Activated CD4-positive, CD25-positive, alpha-beta regulatory T cell (primary cell): Measurements from ENCODE around the gene KIF15.

ENCODE experiments used
- DNase-seq, 4 experiments: peaks; one replicate each; lab custom pipeline; 2025; lab: John Stamatoyannopoulos, UW

Gene KIF15

DNA sequence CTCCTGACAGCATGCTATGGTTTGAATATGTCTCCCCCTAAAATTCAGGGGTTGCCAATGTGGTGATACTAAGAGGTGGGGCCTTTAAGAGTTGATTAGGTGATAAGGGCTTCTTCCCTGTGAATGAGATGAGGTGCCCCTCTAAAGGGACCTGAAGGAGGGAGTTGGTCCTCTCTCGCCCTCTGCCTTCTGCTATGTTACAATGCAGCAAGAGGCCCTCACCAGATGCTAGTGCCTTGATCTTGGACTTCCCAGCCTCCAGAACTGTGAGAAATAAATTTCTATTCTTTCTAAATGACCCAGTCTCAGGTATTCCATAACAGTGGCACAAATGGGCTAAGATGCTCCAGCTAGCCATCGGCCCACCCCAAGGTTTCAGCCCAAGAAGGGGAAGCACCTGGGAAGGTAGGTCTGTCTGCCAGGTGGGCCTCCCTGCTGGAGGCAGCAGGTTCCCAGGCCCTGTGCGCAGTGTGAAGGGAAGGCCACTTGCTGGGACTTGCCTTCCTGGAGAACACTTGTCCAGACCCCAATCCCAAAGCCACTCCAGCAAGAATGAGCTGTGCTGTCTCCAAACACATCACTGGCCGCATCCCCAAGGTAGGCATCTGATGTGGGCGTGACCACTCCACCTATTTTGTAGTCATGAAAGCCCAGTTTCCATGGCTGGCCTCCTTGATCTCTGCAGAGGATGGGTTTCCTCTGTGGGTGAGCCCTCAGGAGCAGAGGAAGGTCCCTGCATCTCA, 121.8 kb downstream of the KIF15 start:
- no peak for DNase-seq

DNA sequence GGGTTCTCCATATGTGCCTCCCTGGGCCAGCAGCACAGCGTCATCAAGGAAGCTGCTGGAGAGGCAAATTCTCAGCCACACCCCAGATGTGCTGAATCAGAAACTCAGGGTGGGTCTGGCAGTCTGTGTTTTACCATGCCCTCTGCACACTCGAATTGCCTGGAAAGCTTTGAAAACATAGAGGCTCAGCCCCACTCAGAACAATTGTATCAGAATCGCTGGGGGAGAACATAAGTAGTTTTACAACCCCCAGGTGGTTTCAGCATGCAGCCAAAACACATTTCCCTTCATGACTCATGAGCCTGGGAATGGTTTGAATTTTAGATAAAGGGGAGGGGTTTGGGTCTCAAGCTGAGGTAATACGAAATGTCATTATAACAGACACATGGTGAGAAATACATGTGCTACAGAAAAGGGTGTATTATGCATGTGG, 122.4 kb downstream of the KIF15 start:
- DNase-seq = no peak

DNA sequence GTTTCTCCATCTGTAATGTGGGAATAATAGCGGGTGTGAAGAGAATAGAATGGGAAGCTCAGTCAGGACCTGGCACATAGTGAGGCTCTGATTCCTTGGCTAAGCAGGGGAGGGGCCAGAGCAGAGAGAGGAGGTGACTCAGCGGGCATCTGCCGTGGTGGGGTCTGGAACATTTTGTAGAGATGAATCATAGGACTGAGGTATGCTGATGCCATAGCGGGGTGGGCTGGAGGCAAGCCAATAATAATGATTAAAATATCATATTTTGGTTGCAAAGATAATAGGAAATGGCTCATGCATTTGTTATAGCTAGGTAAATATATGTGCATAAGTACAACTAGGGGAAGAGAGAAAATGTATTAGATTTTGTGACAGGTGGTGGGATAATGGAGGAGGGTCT, 124.0 kb downstream of the KIF15 start:
- no peak for DNase-seq

DNA sequence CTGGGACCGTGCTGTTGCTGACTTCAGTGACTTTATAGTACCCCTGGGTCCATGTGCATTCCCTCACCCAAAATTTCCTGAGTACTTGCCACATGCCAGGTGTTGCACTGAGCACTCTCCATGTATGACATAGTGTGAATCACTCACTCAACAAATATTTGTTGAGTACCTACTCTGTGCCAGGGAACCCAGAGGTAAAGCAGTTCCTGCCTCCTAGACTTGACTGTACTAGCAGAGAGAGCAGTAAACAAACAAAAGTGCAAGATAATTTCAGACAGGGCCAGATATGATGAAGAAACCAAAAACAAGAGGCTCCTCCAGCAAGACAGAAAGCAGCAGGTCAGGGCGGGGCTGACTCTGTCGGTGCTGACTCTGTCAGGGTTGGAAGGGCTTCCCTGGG, 125.0 kb downstream of the KIF15 start:
- no peak for DNase-seq

DNA sequence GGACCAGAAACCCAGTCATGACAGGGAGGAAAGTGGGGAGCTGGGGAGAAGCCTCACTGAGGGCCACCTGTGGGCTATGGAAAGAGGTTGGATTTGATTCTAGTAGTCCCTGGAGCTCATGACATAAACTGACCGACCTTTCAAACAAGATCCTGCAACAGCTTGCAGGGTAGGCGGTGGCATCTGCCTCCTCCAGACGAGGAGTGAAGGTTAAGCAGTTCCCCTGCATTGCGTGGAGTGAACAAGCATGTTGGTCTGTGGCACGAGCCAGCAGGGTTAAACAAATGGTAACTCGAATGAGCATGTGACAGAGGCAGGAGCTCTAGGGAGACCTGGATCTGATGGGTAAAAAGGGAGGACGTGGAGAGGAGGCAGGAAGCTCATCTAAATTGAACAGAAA, 125.5 kb downstream of the KIF15 start:
- no peak for DNase-seq

DNA sequence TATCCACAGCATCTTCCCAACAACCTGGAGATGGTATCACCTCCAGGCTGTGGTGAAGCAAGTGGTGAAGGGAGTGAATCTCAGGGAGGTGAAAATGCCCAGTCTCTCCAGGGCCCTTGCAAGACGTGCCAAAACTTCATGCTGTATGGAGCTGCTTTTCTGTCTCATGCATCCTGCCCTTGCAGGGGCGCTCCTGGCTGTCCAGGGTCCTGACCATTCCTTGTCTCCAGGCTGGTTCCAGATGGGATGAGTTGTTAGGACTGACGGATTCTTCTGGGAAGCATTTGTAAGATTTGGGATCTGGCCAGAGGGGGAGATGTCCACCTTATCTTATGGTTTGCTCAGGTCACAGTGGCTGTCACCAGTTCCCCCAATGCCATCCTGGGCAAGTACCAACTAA, 128.7 kb downstream of the KIF15 start:
- DNase-seq = no peak

DNA sequence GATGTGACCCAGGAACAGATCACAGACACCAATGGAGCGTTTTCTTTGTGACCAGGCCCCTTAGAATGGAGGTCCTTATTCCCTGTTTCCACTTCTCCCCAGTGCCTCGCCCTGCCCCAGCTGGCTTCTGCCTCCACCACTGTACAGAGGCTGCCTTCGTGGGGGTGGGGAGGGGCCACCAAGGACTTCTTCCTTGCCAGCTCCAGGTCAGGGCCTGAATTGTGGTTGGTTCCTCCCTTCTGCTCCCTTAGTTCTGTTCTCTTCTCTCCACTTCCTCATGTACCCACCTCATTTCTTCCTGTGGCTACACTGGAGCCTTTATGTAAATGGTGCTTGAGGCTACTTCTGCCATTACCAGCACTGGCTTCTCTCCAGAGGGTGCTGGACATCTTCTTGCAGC, 129.3 kb downstream of the KIF15 start:
- no peak for DNase-seq

DNA sequence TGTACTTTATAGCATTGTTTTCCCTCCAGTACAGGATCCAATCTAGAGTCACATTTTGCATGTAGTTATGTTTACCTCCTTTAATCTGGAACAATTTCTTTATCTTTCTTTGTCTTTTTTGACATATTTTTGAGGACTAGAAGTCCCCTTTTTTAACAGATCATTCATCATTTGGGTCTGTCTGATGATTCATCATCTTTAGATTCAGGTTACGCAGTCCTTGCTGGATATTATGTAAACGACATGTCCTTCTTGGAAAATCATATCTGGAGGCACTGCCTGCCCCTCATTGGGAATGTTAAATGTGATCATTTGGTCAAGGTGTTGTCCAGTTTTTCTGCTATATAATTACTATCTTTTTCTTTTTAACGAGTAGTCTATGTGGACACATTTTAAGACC, 131.1 kb downstream of the KIF15 start:
- DNase-seq = no peak

DNA sequence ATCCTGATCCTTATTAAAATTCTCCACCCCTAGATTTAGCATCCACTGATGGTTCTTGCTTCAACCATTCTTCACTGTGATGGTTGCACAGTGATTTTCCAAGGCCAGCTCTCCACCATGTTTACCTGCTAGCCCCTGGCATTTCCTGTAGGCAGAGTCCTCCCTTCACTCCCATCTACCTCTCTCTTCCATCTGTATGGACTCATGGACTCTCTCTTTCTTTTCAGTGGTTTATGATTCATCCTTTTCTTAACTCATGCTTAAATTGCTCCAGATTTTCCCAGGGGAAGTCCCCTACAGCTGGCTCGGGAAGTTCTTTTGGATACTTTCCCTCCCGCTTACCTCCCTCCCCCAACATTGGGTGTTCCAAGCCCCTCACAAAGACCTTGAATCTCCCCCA, 131.5 kb downstream of the KIF15 start:
- DNase-seq = no peak

DNA sequence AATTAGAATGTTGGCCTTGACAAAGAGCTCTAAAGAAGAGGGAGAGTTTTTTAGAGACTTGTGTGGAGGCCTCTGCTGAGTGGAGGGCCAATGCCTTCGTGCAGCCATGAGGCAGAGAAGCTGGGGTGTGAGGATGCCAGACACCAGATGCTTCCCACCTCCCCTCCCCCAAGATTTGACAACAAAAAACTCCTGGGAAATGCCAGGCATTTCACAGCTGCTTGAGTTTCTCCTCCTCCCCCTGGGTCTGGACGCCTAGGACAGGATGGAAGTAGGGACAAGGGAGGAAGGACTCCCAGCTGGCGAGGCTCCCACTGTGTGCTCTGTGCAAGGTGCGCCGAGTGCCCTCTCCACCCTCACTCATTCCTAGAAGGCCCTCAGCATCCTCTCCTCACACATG, 132.9 kb downstream of the KIF15 start:
- no peak for DNase-seq

DNA sequence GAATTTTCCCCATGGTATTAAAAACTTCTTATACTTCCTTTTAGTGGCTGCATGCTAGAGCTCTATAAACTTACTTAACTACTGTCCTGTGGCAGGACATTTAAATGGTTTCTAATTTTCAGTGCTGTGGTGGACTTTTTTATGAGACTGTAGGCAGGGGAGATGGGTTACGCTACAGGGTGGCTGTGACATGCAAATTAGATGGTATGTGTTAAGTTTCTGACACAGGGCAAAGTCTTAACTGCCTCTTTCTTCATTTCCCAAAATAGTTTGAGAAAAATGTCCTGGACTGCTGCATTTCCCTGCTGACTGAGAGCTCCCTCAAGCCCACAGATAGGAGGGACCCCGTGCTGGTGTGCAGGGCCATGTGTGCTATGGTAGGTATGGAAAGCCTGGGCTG, 134.8 kb downstream of the KIF15 start:
- DNase-seq = no peak

DNA sequence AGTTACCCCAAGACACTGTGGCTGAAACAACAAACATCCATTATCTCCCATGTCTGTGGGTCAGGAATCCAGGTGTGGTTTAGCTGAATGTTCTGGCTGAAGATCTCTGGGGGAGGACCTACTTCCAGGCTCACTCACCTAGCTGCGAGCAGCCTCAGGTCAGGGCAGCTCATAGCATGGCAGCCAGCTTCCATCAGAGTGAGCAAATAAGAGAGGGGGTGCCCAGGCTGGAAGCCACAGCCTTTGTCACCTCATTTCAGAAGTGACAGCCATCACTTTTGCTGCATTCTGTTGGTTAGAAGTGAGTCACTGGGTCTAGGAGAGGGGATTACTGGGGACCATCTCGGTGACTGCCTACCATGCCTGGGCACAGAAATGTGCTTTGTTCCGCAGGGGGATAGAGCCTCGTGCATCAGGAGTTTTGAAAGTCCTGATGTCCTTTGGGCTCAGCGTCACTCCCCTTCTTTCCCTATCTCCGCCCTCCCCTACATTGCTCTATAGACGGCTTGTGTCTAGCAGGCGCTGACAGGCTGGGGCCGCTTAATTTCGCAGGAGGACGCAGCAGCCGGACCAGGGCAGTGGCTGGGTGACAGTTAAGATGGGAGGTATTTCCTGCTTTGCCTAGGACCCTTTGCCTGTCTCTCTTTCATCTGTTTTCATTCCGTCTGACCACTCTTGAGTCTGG, 138.2 kb downstream of the KIF15 start:
- no peak for DNase-seq

DNA sequence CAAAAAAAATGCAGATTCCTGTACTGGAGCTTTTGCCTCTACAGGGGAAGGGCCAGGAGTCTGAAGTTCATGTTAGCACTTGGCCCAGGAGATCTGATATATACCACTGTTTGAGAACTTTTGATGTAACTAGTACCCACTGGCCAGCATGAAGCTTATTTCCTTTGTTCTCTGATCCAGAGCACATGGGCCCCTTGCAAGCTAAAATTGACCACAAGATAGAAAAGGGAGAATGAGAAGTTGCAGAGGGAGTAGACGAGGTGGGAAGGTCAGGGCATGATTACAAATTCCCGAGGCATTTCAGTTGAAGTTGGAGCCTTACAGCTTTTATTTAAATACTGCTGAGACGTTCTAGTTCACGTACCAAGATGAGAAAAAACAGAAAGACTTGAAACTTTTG, 141.0 kb downstream of the KIF15 start:
- DNase-seq = no peak
